Activated T-helper 1 cell treated with anti-CD3 and anti-CD28 coated beads, Interleukin-12 subunit alpha, Interleukin-12 subunit beta, Interleukin-2, Interleukin-4 antibody, amounts not matched to agents 30 ng/mL and 10 ng/mL and 1 ng/mL, durations not matched to agents 14 hours and 24 hours and 36 hours (primary cell): ENCODE results near the gene KCNE4. TPM values are rescaled to one million over a fixed set of nuclear protein-coding genes. Genes with fewer than 3 reads are reported as not detected.

Experiments
- DNase-seq: peaks from one replicate; pipeline ENCODE4 v3.0.0; 2021; ENCODE audit warnings: low spot score
- H3K27ac Mint-ChIP-seq: one replicate; pipeline ENCODE4 v1.8.0; 2021; ENCODE audit warnings: mild to moderate bottlenecking, mixed read lengths
- H3K27me3 Mint-ChIP-seq: one replicate; pipeline ENCODE4 v1.8.0; 2022; ENCODE audit warnings: mild to moderate bottlenecking, moderate library complexity, mixed read lengths; ENCODE audit not compliant: insufficient read depth
- H3K36me3 Mint-ChIP-seq: one replicate; pipeline ENCODE4 v1.8.0; 2021; ENCODE audit warnings: low read depth, mixed read lengths
- H3K4me1 Mint-ChIP-seq: one replicate; pipeline ENCODE4 v1.8.0; 2021; ENCODE audit warnings: low read depth, mixed read lengths
- H3K4me3 Mint-ChIP-seq: one replicate; pipeline ENCODE4 v1.8.0; 2021; ENCODE audit warnings: mild to moderate bottlenecking, moderate library complexity, mixed read lengths
- H3K9me3 Mint-ChIP-seq: one replicate; pipeline ENCODE4 v1.8.0; 2021; ENCODE audit warnings: mixed read lengths
- intact Hi-C: fragments of 100-400 bp; cut with micrococcal nuclease; formaldehyde crosslinking; loops from one replicate; pipeline ENCODE4 v1.15.1; 2024
- total RNA-seq: library from RNA; stranded (reverse); gene quantifications from 2 replicates; pipeline ENCODE4 v1.2.3, GENCODE V29; 2022

Gene KCNE4
- total RNA-seq, 1 donor from 2014 or later = not detected

DNA sequence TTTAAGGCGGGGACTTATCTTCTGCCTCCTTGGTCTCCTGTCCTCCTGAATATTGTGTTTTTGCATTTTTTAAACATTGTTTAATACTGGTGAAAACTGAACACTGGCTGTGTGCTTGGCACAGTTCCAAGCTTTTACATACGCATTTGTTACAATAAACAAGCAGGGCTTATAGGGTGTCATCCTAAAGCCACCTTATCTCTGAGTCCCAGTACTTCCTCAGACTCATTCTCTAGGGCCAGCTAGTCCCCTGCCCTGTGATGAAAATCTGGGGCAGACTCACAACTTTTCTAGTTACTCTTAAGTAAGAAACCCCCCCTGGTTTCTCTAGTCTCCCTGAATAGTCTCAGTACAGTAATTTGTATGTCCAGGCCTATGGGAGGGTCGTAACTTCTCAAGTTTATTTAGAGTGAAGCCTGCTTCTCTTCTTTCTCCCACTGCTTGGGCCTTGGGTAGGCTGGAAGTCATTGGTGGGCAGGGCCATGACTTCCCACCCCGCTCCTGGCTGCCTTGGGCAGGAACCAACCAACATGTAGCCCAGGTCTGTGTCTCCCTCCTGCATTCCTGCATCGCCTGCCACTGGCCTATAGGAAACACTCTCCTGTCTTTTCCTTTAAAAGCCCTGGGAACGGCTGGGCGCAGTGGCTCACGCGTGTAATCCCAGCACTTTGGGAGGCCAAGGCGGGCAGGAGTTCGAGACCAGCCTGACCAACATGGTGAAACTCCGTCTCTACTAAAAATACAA is 7.7 kb upstream of the KCNE4 start:
- intact Hi-C loops = no loop called here
- Mint-ChIP-seq H3K9me3 (no peaks in the 10 kb centered on the region), H3K4me1 (no peaks in the 10 kb centered on the region), H3K4me3 (no peak overlapping the region), H3K27ac (no peak overlapping the region), H3K27me3 (no peaks in the 10 kb centered on the region), H3K36me3 (no peaks in the 10 kb centered on the region)
- no peak for DNase-seq

GRCh38 chr2:223044916-223045700 is 6.9 kb upstream of the KCNE4 start:
- Mint-ChIP-seq H3K27ac (no peak overlapping the region), H3K27me3 (no peaks in the 10 kb centered on the region), H3K4me3 (no peak overlapping the region), H3K9me3 (no peaks in the 10 kb centered on the region), H3K4me1 (no peaks in the 10 kb centered on the region), H3K36me3 (no peaks in the 10 kb centered on the region)
- no peak for DNase-seq
- intact Hi-C loops = no loop called here

DNA sequence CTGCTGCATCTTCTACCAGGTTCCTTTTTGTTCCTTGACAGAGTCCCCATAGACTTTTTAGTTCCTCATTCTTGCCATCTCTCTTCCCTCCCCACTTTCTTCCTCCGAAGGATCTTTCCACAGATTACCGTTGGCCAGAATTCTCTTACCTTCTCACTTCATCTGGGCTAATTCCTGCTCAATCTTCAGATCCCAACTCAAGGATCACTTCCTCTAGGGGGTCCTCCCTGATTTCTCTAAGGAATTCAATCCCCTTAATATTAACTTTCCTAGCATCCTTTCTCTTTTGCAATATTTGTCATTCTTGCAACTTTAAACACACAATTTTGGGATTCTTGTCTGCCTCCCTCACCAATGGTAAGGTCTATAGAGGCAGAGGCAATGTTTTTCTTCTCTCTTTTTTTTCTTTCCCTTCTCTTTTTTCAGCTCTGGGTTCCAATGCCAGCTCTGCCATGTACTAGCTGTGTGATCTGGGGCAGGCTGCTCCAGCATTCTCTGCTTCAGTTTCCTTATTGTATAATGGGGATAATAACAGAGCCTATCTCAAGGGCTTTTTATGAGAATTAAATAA is 5.4 kb upstream of the KCNE4 start:
- H3K36me3 Mint-ChIP-seq = no peaks in the 10 kb centered on the region

GRCh38 chr2:223047260-223047761 is 4.7 kb upstream of the KCNE4 start:
- Mint-ChIP-seq H3K27ac (no peak overlapping the region), H3K9me3 (no peaks in the 10 kb centered on the region), H3K36me3 (no peaks in the 10 kb centered on the region), H3K4me1 (no peaks in the 10 kb centered on the region), H3K27me3 (no peaks in the 10 kb centered on the region), H3K4me3 (no peak overlapping the region)
- no peak for DNase-seq
- intact Hi-C loops = no loop called here

More for the DNA sequence above, 5.4 kb upstream of the KCNE4 start:
- DNase-seq = no peak
- no peaks in the 10 kb centered on the region for H3K4me1 Mint-ChIP-seq
- H3K27me3 Mint-ChIP-seq = no peaks in the 10 kb centered on the region
- intact Hi-C loops = no loop called here
- H3K27ac Mint-ChIP-seq = no peak overlapping the region
- no peak overlapping the region for H3K4me3 Mint-ChIP-seq
- no peaks in the 10 kb centered on the region for H3K9me3 Mint-ChIP-seq

- Mint-ChIP-seq H3K9me3 (no peaks in the 10 kb centered on the region), H3K27me3 (no peaks in the 10 kb centered on the region), H3K4me1 (no peaks in the 10 kb centered on the region), H3K36me3 (no peaks in the 10 kb centered on the region), H3K27ac (no peak overlapping the region), H3K4me3 (no peak overlapping the region)
- no peak for DNase-seq
- intact Hi-C loops = no loop called here
Measured at GRCh38 chr2:223048519-223048918, 3.5 kb upstream of the KCNE4 start.

- Mint-ChIP-seq H3K4me3 (no peak overlapping the region), H3K27ac (no peak overlapping the region), H3K9me3 (no peaks in the 10 kb centered on the region), H3K36me3 (no peaks in the 10 kb centered on the region), H3K4me1 (no peaks in the 10 kb centered on the region), H3K27me3 (no peaks in the 10 kb centered on the region)
- DNase-seq = no peak
- intact Hi-C loops = no loop called here
Measured at GRCh38 chr2:223049356-223049755, 2.6 kb upstream of the KCNE4 start.

DNA sequence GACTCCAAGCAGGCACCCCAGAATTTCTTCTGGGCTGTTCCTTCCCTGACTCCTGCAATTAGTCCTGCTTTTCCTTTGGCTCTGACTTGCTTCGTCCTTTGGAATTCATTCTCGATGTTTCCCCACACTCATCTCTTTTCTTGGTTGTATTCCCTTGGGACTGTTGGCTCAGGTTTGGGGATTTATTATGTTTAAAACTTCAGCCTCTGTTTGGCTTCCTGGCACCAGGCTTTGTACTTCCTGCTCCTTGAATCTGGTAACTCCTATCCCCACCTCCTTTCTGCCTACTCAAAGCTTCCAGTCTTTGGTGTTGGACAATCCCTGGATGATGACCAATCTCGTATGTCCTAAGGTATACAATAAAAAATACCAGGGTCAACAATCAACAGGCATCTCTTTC is 1.8 kb upstream of the KCNE4 start:
- H3K4me1 Mint-ChIP-seq = no peaks in the 10 kb centered on the region
- DNase-seq = no peak
- no peaks in the 10 kb centered on the region for H3K36me3 Mint-ChIP-seq
- intact Hi-C loops = no loop called here
- no peaks in the 10 kb centered on the region for H3K9me3 Mint-ChIP-seq
- no peaks in the 10 kb centered on the region for H3K27me3 Mint-ChIP-seq
- no peak overlapping the region for H3K4me3 Mint-ChIP-seq
- no peak overlapping the region for H3K27ac Mint-ChIP-seq

GRCh38 chr2:223050900-223051504 is 988 bp upstream of the KCNE4 start:
- Mint-ChIP-seq H3K36me3 (no peaks in the 10 kb centered on the region), H3K27ac (no peak overlapping the region), H3K27me3 (no peaks in the 10 kb centered on the region), H3K4me1 (no peaks in the 10 kb centered on the region), H3K9me3 (no peaks in the 10 kb centered on the region), H3K4me3 (no peak overlapping the region)
- DNase-seq = no peak
- intact Hi-C loops = no loop called here

DNA sequence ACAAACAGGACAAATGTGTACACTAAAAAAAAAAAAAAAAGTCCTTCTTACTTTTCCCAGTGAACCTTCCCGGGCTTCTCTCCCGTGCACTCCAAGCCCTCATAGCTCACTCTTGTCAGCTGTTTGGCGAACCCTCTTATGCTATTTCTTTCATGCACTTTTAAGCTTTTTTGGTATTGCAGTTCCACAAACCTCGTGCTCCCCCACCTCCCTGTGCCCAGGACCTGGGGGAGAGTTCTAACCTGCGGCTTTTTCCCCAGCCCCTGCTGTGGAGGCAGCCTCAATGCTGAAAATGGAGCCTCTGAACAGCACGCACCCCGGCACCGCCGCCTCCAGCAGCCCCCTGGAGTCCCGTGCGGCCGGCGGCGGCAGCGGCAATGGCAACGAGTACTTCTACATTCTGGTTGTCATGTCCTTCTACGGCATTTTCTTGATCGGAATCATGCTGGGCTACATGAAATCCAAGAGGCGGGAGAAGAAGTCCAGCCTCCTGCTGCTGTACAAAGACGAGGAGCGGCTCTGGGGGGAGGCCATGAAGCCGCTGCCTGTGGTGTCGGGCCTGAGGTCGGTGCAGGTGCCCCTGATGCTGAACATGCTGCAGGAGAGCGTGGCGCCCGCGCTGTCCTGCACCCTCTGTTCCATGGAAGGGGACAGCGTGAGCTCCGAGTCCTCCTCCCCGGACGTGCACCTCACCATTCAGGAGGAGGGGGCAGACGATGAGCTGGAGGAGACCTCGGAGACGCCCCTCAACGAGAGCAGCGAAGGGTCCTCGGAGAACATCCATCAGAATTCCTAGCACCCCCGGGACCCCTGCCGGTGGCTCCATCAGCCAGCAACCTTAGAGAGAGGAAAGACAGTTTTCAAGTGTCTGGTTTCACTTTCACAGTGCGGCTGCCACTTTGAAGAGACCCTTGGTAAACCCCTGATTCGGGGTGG is 826 bp downstream of the KCNE4 start:
- Mint-ChIP-seq H3K4me3 (no peak overlapping the region), H3K27me3 (no peaks in the 10 kb centered on the region), H3K36me3 (no peaks in the 10 kb centered on the region), H3K27ac (no peak overlapping the region), H3K4me1 (no peaks in the 10 kb centered on the region), H3K9me3 (no peaks in the 10 kb centered on the region)
- intact Hi-C loops = no loop called here
- DNase-seq = no peak

DNA sequence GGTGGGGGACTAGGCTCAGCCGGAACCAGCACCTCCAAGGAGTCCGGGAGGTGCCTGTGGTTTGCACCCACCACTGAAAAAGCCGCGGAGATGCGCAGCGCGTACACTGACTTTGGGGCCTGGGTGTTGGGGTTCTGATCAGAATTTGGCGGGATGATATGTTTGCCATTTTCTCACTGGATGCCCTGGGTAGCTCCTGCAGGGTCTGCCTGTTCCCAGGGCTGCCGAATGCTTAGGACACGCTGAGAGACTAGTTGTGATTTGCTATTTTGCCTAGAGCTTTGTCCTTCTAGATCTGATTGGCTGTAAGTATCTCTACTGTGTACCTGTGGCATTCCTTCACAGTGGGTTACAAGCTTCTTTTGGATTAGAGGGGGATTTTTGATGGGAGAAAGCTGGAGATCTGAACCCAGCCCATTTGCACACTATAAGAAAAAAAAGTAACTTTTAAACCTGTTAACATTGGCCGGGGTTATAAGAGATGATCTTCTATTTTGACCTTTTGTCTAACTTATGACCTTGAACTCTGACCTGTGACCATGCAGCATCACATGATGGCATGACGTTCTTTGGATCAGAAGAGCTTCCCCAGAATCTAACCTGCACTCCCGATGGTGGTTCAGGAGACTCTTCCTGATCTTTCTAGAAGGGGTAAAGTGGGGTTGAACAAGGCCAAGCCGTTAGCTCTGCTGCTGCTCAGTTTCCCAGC is 1.6 kb downstream of the KCNE4 start:
- no peaks in the 10 kb centered on the region for H3K27me3 Mint-ChIP-seq
- no peaks in the 10 kb centered on the region for H3K36me3 Mint-ChIP-seq
- no peak for DNase-seq
- no peak overlapping the region for H3K27ac Mint-ChIP-seq
- no peak overlapping the region for H3K4me3 Mint-ChIP-seq
- intact Hi-C loops = no loop called here
- H3K9me3 Mint-ChIP-seq = no peaks in the 10 kb centered on the region
- H3K4me1 Mint-ChIP-seq = no peaks in the 10 kb centered on the region

DNA sequence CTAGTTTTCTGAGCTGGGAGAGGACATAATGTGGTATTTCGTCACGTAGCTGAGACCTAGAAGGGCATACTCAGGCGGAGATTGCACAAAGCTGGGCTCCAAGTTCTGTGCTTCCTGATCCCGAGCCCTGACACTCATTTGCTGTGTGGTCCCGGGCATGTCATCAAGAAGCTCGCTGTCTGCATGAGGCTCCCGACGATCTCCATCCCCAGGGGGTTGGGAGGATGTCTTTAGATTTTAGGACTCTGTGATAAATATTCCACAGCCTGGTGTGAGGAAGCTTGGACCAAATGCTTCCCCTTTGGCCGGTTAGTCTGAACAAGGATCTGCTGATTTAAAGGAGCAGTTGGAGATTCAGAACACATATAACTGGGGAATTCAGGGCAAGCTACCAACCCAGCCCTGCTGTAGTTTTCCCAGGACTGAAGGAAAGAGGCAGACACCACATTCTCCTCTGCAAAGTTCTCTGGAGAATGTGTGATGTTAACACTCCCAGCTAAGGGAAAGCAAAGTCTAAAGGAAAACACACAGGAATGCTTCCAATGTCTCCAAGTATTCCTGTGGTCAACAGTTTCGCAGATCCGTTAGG is 2.3 kb downstream of the KCNE4 start:
- H3K36me3 Mint-ChIP-seq = no peaks in the 10 kb centered on the region
- no peaks in the 10 kb centered on the region for H3K9me3 Mint-ChIP-seq
- no peaks in the 10 kb centered on the region for H3K27me3 Mint-ChIP-seq
- no peak for DNase-seq
- H3K4me1 Mint-ChIP-seq = no peaks in the 10 kb centered on the region
- no peak overlapping the region for H3K4me3 Mint-ChIP-seq
- no peak overlapping the region for H3K27ac Mint-ChIP-seq
- intact Hi-C loops = no loop called here
